Spinal cord (tissue), 10 donors: ENCODE results near the gene ULBP2. TPM values are rescaled to one million over a fixed set of nuclear protein-coding genes. Genes with fewer than 3 reads are reported as not detected.

Experiments used
- DNase-seq, 6 donors: peaks; one replicate each; pipeline versions ENCODE4 v3.0.0 to v3.0.0-alpha.2; 2013 to 2015; ENCODE audit warnings: low spot score in 6 of 6, low read depth in 4 of 6
- H3K27ac ChIP-seq: one replicate; pipeline ENCODE4 v1.5.1; 2013; ENCODE audit warnings: low read depth, low read length, control low read depth
- H3K27me3 ChIP-seq: one replicate; pipeline ENCODE4 v1.6.1; 2013; ENCODE audit warnings: low read length; ENCODE audit not compliant: control insufficient read depth, insufficient read depth
- H3K36me3 ChIP-seq: one replicate; pipeline ENCODE4 v1.6.1; 2013; ENCODE audit warnings: low read length; ENCODE audit not compliant: control insufficient read depth, insufficient read depth
- H3K4me1 ChIP-seq: one replicate; pipeline ENCODE4 v1.6.1; 2013; ENCODE audit warnings: low read length; ENCODE audit not compliant: control insufficient read depth, insufficient read depth
- H3K4me3 ChIP-seq: one replicate; pipeline ENCODE4 v1.5.1; 2013; ENCODE audit warnings: low read depth, low read length, control low read depth
- H3K9me3 ChIP-seq: one replicate; pipeline ENCODE4 v1.6.1; 2013; ENCODE audit warnings: low read length; ENCODE audit not compliant: control insufficient read depth, insufficient read depth
- WGBS: methylation state at CpG from one replicate; pipeline ENCODE4 v1.1.5; 2013; ENCODE audit warnings: missing lambda C conversion rate; ENCODE audit not compliant: insufficient coverage; 5-methylcytosine and 5-hydroxymethylcytosine counted together
- long read RNA-seq, 4 donors: transcript quantifications; one replicate each; lab custom pipeline, GENCODE V29; 2026
- polyA plus RNA-seq, 2 donors: library from polyadenylated mRNA; unstranded; fragments of 120-200 nt; gene quantifications; one replicate each; pipeline ENCODE4 v1.2.1, GENCODE V29; 2013; ENCODE audit not compliant: insufficient read length in 2 of 2
- total RNA-seq, 2 donors: library from RNA; depleted of rRNA in 1 of 2; stranded (reverse); fragments of 120-200 nt in 1 of 2; fragments of >200 nt in 1 of 2; gene quantifications; one replicate each; pipeline versions ENCODE4 v1.2.3 to v1.2.4, GENCODE V29; 2013 to 2014
- donor health status: healthy.

ULBP2 gene
- total RNA-seq: under 1 TPM; 0.55 to 0.89 TPM
- polyA plus RNA-seq: 1 to 10 TPM; 1.7 to 1.9 TPM
- long read RNA-seq, donor 1, partial matches to known transcripts: 0 of 1 reads
- long read RNA-seq, donor 1, other reads (novel, unspliced or antisense): 0 of 1 reads
- long read RNA-seq, donor 2: 0 reads
- long read RNA-seq, donor 3, partial matches to known transcripts: 0 of 2 reads
- long read RNA-seq, donor 3, other reads (novel, unspliced or antisense): 0 of 2 reads
- long read RNA-seq, donor 4, partial matches to known transcripts: 0 of 1 reads
- long read RNA-seq, donor 4, other reads (novel, unspliced or antisense): 0 of 1 reads

GRCh38 chr6:149941583-149942460 lies at the start of gene ULBP2:
Gene ULBP2 (plus strand): TSS chr6:149942014. CDS start chr6:149942073, 59 bp downstream.
- Histone ChIP-seq H3K4me3 (peak within 1 kb of the TSS; percentile 68), H3K27me3 (peaks cover 65% of the 10 kb centered on the region), H3K4me1 (peaks cover 32% of the 10 kb centered on the region), H3K9me3 (no peaks in the 10 kb centered on the region), H3K36me3 (no peaks in the 10 kb centered on the region), H3K27ac (no peak within 1 kb of the TSS)
- WGBS: under 1% methylated on average over 52 of the region's 62 CpGs
- peak in 5 of 6 donors; percentile 61 to 96 (median 71) for DNase-seq

- H3K27me3 ChIP-seq: no peaks in the 10 kb centered on the region
- no peaks in the 10 kb centered on the region for H3K36me3 ChIP-seq
- H3K4me3 ChIP-seq: no peak overlapping the region
- H3K9me3 ChIP-seq: no peaks in the 10 kb centered on the region
- DNase-seq: no peak
- no peak overlapping the region for H3K27ac ChIP-seq
- 80% methylated on average over 6 of the region's 7 CpGs for WGBS
- no peaks in the 10 kb centered on the region for H3K4me1 ChIP-seq
Observed at GRCh38 chr6:149895048-149895590, 46.7 kb upstream of the ULBP2 start.

- H3K36me3 ChIP-seq: no peaks in the 10 kb centered on the region
- H3K27ac ChIP-seq: no peak overlapping the region
- H3K4me3 ChIP-seq: no peak overlapping the region
- H3K27me3 ChIP-seq: no peaks in the 10 kb centered on the region
- no peaks in the 10 kb centered on the region for H3K9me3 ChIP-seq
- H3K4me1 ChIP-seq: no peaks in the 10 kb centered on the region
- no peak for DNase-seq
- WGBS: 84% methylated on average over 5 of the region's 5 CpGs
Observed at GRCh38 chr6:149895833-149896271, 46.0 kb upstream of the ULBP2 start.

DNA sequence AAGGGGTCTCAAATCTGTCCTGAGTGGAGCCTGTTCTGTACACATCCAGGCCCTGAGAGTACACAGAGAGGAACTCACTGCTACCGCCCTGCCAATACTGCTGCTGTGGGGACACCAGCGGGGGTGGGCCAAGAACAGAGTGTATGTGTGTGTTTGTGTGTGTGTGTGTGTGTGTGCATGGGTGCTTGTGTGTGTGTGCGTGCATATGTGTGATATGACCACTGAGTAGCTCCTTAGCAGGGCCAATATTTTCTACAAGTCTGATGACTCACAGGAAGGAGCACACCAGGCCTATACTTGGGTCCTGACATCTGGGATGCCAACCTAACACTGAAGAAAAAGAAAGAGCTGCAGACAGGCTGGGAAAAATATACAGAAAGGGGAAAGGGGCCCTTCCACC lies 45.3 kb upstream of the ULBP2 start:
- no peak overlapping the region for H3K27ac ChIP-seq

DNA sequence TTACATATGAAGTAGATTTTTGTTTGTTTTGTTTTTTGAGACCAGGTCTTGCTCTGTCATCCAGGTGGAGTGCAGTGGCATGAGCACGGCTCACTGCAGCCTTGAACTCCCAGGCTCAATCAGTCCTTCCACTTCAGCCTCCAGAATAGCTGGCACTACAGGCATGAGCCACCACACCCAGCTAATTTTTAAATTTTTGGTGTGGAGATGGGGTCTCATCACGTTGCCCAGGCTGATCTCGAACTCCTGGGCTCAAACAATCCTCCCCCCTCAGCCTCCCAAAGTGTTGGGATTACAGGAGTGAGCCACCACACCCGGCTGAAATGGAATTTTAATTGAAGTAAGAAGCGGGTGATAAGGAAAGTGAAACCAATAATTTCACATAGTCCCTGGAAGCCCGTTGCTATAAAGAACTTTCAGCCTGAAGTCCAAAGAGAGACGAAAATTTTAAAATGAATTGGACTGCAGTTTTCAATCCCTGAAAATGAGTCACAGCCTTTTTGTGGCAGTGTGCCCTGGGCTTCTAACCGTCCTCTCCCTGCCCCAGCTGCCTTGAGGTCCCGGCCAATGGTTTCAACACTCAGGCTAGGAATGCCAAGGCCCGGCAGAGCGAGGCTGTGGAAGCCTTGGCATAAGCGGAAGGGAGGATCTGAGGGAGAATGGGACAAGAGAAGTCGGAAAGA lies 44.7 kb upstream of the ULBP2 start:
- Histone ChIP-seq H3K9me3 (no peaks in the 10 kb centered on the region), H3K36me3 (no peaks in the 10 kb centered on the region), H3K4me1 (no peaks in the 10 kb centered on the region), H3K27ac (no peak overlapping the region), H3K4me3 (no peak overlapping the region), H3K27me3 (no peaks in the 10 kb centered on the region)
- 87% methylated on average over 8 of the region's 13 CpGs for WGBS
- no peak for DNase-seq

More for the DNA sequence above, 45.3 kb upstream of the ULBP2 start:
- DNase-seq: no peak
- Histone ChIP-seq H3K36me3 (no peaks in the 10 kb centered on the region), H3K4me1 (no peaks in the 10 kb centered on the region), H3K27me3 (no peaks in the 10 kb centered on the region), H3K9me3 (no peaks in the 10 kb centered on the region), H3K4me3 (no peak overlapping the region)
- 100% methylated on average over 2 of the region's 3 CpGs for WGBS

GRCh38 chr6:149897855-149898744 lies 43.7 kb upstream of the ULBP2 start, which contains the start of gene RAET1E:
Gene RAET1E (minus strand): TSS chr6:149898113. CDS start chr6:149890901, 7,212 bp downstream.
- Histone ChIP-seq H3K27me3 (no peaks in the 10 kb centered on the region), H3K27ac (no peak within 1 kb of the TSS), H3K4me1 (no peaks in the 10 kb centered on the region), H3K36me3 (no peaks in the 10 kb centered on the region), H3K4me3 (no peak within 1 kb of the TSS), H3K9me3 (no peaks in the 10 kb centered on the region)
- DNase-seq: no peak
- 72% methylated on average over 16 of the region's 17 CpGs for WGBS

DNA sequence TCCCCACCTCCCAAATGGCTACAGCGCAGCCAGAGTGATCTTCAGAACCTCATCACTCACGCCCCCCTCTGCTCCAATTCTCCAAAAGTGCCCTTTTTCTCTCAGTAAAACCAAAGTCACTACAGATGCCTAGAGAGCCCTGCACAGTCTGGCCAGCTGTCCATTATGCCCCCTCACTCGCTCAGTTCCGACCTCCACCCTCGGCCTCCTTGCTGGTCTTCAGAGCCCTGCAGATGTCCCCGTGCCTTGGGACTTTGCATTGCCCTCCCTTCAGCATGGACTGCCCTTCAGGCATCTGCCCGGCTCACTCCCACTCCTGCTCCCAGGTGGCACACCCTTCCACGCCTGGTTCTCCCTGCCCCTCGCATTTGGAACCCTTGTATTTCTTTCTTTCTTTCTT lies 42.8 kb upstream of the ULBP2 start:
- WGBS: 88% methylated on average over 6 of the region's 9 CpGs
- no peak overlapping the region for H3K27ac ChIP-seq

GRCh38 chr6:149899486-149899885 lies 42.3 kb upstream of the ULBP2 start:
- WGBS: 90% methylated on average over 6 of the region's 6 CpGs
- no peaks in the 10 kb centered on the region for H3K27me3 ChIP-seq
- no peaks in the 10 kb centered on the region for H3K36me3 ChIP-seq
- no peaks in the 10 kb centered on the region for H3K9me3 ChIP-seq
- H3K4me3 ChIP-seq: no peak overlapping the region
- no peaks in the 10 kb centered on the region for H3K4me1 ChIP-seq
- DNase-seq: no peak
- no peak overlapping the region for H3K27ac ChIP-seq

More for the DNA sequence above, 42.8 kb upstream of the ULBP2 start:
- Histone ChIP-seq H3K9me3 (no peaks in the 10 kb centered on the region), H3K4me1 (no peaks in the 10 kb centered on the region), H3K27me3 (no peaks in the 10 kb centered on the region), H3K36me3 (no peaks in the 10 kb centered on the region), H3K4me3 (no peak overlapping the region)
- DNase-seq: no peak
